Activated CD4-positive, alpha-beta memory T cell treated with anti-CD3 and anti-CD28 coated beads for 36 hours (primary cell): Measurements from ENCODE around the gene ATP8A2. TPM values are rescaled to one million over a fixed set of nuclear protein-coding genes. Genes with fewer than 3 reads are reported as not detected.

Source experiments
- CTCF ChIA-PET: fragments of 350-600 bp; sonication (Branson Sonifier 250); formaldehyde crosslinking; loops from one replicate; lab custom pipeline; 2021; ENCODE audit warnings: antibody characterized with exemption, inconsistent platforms; lab: Charles Lee
- POLR2A ChIA-PET: fragments of 350-600 bp; sonication (Branson Sonifier 250); formaldehyde crosslinking; loops from one replicate; lab custom pipeline; 2021; ENCODE audit warnings: antibody characterized with exemption; lab: Charles Lee
- DNase-seq: peaks from one replicate; pipeline ENCODE4 v3.0.0-alpha.2; 2020
- H3K27ac Mint-ChIP-seq: one replicate; pipeline ENCODE4 v1.8.0; 2021; ENCODE audit warnings: mixed read lengths
- H3K27me3 Mint-ChIP-seq: one replicate; pipeline ENCODE4 v1.8.0; 2021; ENCODE audit warnings: mixed read lengths
- H3K36me3 Mint-ChIP-seq: one replicate; pipeline ENCODE4 v1.8.0; 2021; ENCODE audit warnings: mixed read lengths
- H3K4me1 Mint-ChIP-seq: one replicate; pipeline ENCODE4 v1.8.0; 2021; ENCODE audit warnings: low read depth, mixed read lengths
- H3K4me3 Mint-ChIP-seq: one replicate; pipeline ENCODE4 v1.8.0; 2021; ENCODE audit warnings: mild to moderate bottlenecking, mixed read lengths
- H3K9me3 Mint-ChIP-seq: one replicate; pipeline ENCODE4 v1.8.0; 2021; ENCODE audit warnings: mixed read lengths
- intact Hi-C: fragments of 100-400 bp; cut with micrococcal nuclease; formaldehyde crosslinking; loops from one replicate; pipeline ENCODE4 v1.15.1; 2023
- total RNA-seq, 2 experiments: library from RNA; stranded (reverse); gene quantifications; one replicate each; pipeline ENCODE4 v1.2.3, GENCODE V29; 2021

ATP8A2 gene
- total RNA-seq, 2 experiments from 2014 or later = 0.22 to 0.29 TPM

- no peak for DNase-seq
- Mint-ChIP-seq H3K36me3 (no peaks in the 10 kb centered on the region), H3K4me3 (no peak overlapping the region), H3K27me3 (peaks cover 2% of the 10 kb centered on the region), H3K9me3 (no peaks in the 10 kb centered on the region), H3K27ac (no peak overlapping the region), H3K4me1 (peaks cover 2% of the 10 kb centered on the region)
- intact Hi-C loops = no loop called here
- CTCF ChIA-PET = no interaction called here
- POLR2A ChIA-PET = no interaction called here
These were observed 385.1 kb downstream of the ATP8A2 start for GRCh38 chr13:25756912-25757311.

DNA sequence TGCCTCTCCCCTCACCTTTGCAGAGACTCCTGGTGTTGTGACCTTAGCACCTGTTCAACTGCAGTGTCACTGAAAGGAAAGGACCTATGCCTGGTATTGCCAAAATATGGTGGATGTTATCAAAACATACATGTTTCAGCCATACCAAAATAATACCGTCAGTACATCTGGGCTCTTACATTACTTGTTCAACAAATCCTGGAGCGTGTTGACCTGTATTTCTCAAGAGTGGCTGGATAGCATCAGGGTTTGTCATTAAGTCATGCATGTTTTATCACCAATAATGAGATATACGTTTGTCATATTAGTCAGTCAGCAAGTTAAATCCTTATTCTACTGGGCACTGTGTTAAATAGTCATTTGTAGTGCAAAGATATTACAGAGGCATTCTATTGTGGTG is 389.3 kb downstream of the ATP8A2 start:
- Mint-ChIP-seq H3K4me3 (no peak overlapping the region), H3K27ac (no peak overlapping the region), H3K27me3 (peaks cover 2% of the 10 kb centered on the region), H3K36me3 (no peaks in the 10 kb centered on the region), H3K9me3 (peaks cover 6% of the 10 kb centered on the region), H3K4me1 (peaks cover 17% of the 10 kb centered on the region)
- CTCF ChIA-PET = no interaction called here
- no peak for DNase-seq
- intact Hi-C loops = no loop called here
- POLR2A ChIA-PET = no interaction called here

- H3K27me3 Mint-ChIP-seq = peaks cover 2% of the 10 kb centered on the region
- intact Hi-C loops = loop anchor here (1.0 to 2.0 kb wide), 3 partner anchors 44 to 141 kb away; no protein-coding TSS in a partner anchor
- no peaks in the 10 kb centered on the region for H3K36me3 Mint-ChIP-seq
- POLR2A ChIA-PET = no interaction called here
- H3K4me3 Mint-ChIP-seq = no peak overlapping the region
- DNase-seq = no peak
- H3K9me3 Mint-ChIP-seq = peaks cover 11% of the 10 kb centered on the region
- CTCF ChIA-PET = interaction anchor here (0.7 kb wide), 1 partner anchor 9 kb away, joined by 3 read pairs; no protein-coding TSS in a partner anchor
- peak overlapping the region; percentile 25 for H3K27ac Mint-ChIP-seq
- H3K4me1 Mint-ChIP-seq = peaks cover 17% of the 10 kb centered on the region
These were observed 390.5 kb downstream of the ATP8A2 start for GRCh38 chr13:25762281-25762680.

GRCh38 chr13:25762795-25763377 is 391.1 kb downstream of the ATP8A2 start:
- Mint-ChIP-seq H3K9me3 (peaks cover 11% of the 10 kb centered on the region), H3K4me3 (no peak overlapping the region), H3K27me3 (no peaks in the 10 kb centered on the region), H3K27ac (no peak overlapping the region), H3K4me1 (peaks cover 17% of the 10 kb centered on the region), H3K36me3 (no peaks in the 10 kb centered on the region)
- POLR2A ChIA-PET = no interaction called here
- DNase-seq = peak; percentile 11
- CTCF ChIA-PET = no interaction called here
- intact Hi-C loops = loop anchor here (1.0 to 2.0 kb wide), 3 partner anchors 43 to 140 kb away; no protein-coding TSS in a partner anchor

GRCh38 chr13:25764378-25764777 is 392.6 kb downstream of the ATP8A2 start:
- peaks cover 11% of the 10 kb centered on the region for H3K9me3 Mint-ChIP-seq
- H3K27ac Mint-ChIP-seq = no peak overlapping the region
- DNase-seq = no peak
- CTCF ChIA-PET = no interaction called here
- no peaks in the 10 kb centered on the region for H3K27me3 Mint-ChIP-seq
- no peak overlapping the region for H3K4me3 Mint-ChIP-seq
- H3K4me1 Mint-ChIP-seq = peaks cover 17% of the 10 kb centered on the region
- intact Hi-C loops = no loop called here
- POLR2A ChIA-PET = no interaction called here
- no peaks in the 10 kb centered on the region for H3K36me3 Mint-ChIP-seq

GRCh38 chr13:25765266-25765665 is 393.5 kb downstream of the ATP8A2 start:
- no peak for DNase-seq
- no peaks in the 10 kb centered on the region for H3K27me3 Mint-ChIP-seq
- intact Hi-C loops = no loop called here
- H3K9me3 Mint-ChIP-seq = peaks cover 11% of the 10 kb centered on the region
- no peaks in the 10 kb centered on the region for H3K36me3 Mint-ChIP-seq
- H3K27ac Mint-ChIP-seq = no peak overlapping the region
- ChIA-PET CTCF (no interaction called here), POLR2A (no interaction called here)
- H3K4me3 Mint-ChIP-seq = no peak overlapping the region
- H3K4me1 Mint-ChIP-seq = peaks cover 17% of the 10 kb centered on the region

DNA sequence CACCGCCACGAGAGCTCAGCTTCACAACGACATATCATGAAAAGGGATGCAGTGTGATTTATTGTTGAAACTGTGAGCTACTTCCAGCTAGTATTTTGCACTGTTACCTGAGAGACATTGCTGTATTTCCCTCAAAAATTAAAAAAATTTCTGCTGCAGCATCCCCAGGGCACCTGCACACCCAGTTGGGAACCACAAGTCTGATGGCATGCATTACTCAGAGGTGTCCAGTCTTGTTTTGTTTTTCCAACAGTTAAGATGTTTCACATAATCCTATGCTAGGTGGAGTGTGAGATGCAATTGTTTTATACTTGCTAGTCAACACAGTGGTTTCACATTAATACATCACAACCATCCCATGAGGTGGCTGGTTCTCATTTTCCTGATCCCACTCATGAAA is 394.8 kb downstream of the ATP8A2 start:
- no peak for DNase-seq
- Mint-ChIP-seq H3K9me3 (peaks cover 11% of the 10 kb centered on the region), H3K4me3 (no peak overlapping the region), H3K4me1 (peaks cover 23% of the 10 kb centered on the region), H3K36me3 (no peaks in the 10 kb centered on the region), H3K27me3 (no peaks in the 10 kb centered on the region), H3K27ac (no peak overlapping the region)
- CTCF ChIA-PET = no interaction called here
- intact Hi-C loops = no loop called here
- POLR2A ChIA-PET = no interaction called here

DNA sequence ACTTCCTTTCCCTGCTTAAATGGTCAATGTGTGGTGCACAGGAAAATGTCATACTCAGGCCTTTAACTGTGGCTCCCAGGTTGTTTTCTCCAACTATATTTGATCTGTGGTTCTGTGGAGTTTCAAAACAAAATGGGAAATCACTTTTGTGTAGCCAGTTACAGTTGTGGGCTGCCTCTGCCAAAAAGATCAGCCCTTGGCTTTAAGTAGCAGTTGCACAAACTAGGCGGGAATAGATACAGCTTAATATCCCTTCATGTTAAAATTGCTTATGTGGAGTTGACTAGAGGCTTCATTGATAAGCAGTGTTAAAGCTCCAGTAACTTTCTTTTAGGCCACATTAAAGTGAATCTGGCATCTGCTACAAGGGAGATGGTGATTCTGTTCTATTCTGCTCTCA is 395.2 kb downstream of the ATP8A2 start:
- Mint-ChIP-seq H3K9me3 (peaks cover 11% of the 10 kb centered on the region), H3K36me3 (no peaks in the 10 kb centered on the region), H3K4me3 (no peak overlapping the region), H3K27ac (no peak overlapping the region), H3K4me1 (peaks cover 20% of the 10 kb centered on the region), H3K27me3 (no peaks in the 10 kb centered on the region)
- no peak for DNase-seq
- ChIA-PET POLR2A (no interaction called here), CTCF (no interaction called here)
- intact Hi-C loops = no loop called here

DNA sequence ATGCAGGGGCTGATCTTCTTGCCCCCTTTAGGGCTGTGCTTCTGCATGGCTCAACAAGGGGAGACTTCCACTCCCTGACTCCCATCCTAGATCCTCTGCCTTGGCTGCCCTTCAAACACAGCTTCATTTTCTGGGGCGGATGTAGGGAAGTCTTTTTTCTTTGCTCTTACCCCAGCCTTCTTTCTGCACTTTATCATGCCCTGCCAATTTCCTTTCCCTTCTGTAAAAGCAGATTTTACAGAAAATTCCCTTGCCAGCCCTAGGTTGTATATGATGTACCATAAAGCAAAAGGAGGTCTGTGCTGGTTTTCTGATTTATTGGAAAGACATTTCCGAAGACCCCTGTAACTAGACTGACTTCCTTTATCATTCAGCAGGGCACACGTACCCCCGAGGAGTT is 396.6 kb downstream of the ATP8A2 start:
- H3K36me3 Mint-ChIP-seq = no peaks in the 10 kb centered on the region
- CTCF ChIA-PET = no interaction called here
- H3K27me3 Mint-ChIP-seq = no peaks in the 10 kb centered on the region
- peaks cover 9% of the 10 kb centered on the region for H3K4me1 Mint-ChIP-seq
- intact Hi-C loops = no loop called here
- DNase-seq = no peak
- H3K27ac Mint-ChIP-seq = no peak overlapping the region
- POLR2A ChIA-PET = no interaction called here
- H3K4me3 Mint-ChIP-seq = no peak overlapping the region
- peaks cover 11% of the 10 kb centered on the region for H3K9me3 Mint-ChIP-seq

DNA sequence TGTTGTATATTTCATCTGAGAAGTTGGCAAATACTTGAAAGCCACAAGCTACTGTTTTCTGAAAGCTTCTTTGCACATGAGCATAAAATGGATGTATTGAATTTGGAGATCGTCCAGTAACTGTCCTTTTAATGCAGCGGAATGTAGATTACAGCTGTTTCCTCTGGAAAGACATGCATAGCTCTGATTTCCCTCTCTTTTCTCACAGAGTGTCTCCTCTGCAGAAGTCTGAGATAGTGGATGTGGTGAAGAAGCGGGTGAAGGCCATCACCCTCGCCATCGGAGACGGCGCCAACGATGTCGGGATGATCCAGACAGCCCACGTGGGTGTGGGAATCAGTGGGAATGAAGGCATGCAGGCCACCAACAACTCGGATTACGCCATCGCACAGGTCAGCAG is 397.1 kb downstream of the ATP8A2 start:
- no peak for DNase-seq
- Mint-ChIP-seq H3K27ac (no peak overlapping the region), H3K4me3 (no peak overlapping the region), H3K9me3 (peaks cover 11% of the 10 kb centered on the region), H3K27me3 (no peaks in the 10 kb centered on the region), H3K4me1 (peaks cover 6% of the 10 kb centered on the region), H3K36me3 (no peaks in the 10 kb centered on the region)
- ChIA-PET POLR2A (no interaction called here), CTCF (no interaction called here)
- intact Hi-C loops = no loop called here

GRCh38 chr13:25770601-25771000 is 398.8 kb downstream of the ATP8A2 start:
- peaks cover 10% of the 10 kb centered on the region for H3K9me3 Mint-ChIP-seq
- no peak overlapping the region for H3K27ac Mint-ChIP-seq
- DNase-seq = no peak
- intact Hi-C loops = no loop called here
- ChIA-PET CTCF (no interaction called here), POLR2A (no interaction called here)
- no peaks in the 10 kb centered on the region for H3K36me3 Mint-ChIP-seq
- H3K4me1 Mint-ChIP-seq = peaks cover 6% of the 10 kb centered on the region
- H3K4me3 Mint-ChIP-seq = no peak overlapping the region
- H3K27me3 Mint-ChIP-seq = no peaks in the 10 kb centered on the region

GRCh38 chr13:25771202-25771601 is 399.4 kb downstream of the ATP8A2 start:
- Mint-ChIP-seq H3K9me3 (peaks cover 6% of the 10 kb centered on the region), H3K27me3 (no peaks in the 10 kb centered on the region), H3K36me3 (no peaks in the 10 kb centered on the region), H3K4me1 (peaks cover 6% of the 10 kb centered on the region), H3K4me3 (no peak overlapping the region), H3K27ac (no peak overlapping the region)
- CTCF ChIA-PET = no interaction called here
- POLR2A ChIA-PET = no interaction called here
- intact Hi-C loops = no loop called here
- DNase-seq = no peak
